B cell (primary cell): ENCODE results near the gene SLC16A7. TPM values are rescaled to one million over a fixed set of nuclear protein-coding genes. Genes with fewer than 3 reads are reported as not detected.

ENCODE experiments used
- ATAC-seq: fragments of 200-7000 bp; cut with Tn5 transposase; one replicate; pipeline ENCODE4 v1.10.0; 2021; ENCODE audit warnings: low read depth, mild to moderate bottlenecking, moderate number of reproducible peaks, moderate library complexity
- CTCF ChIA-PET: fragments of 350-600 bp; sonication (Branson Sonifier 250); formaldehyde crosslinking; loops from one replicate; lab custom pipeline; 2021; ENCODE audit warnings: antibody characterized with exemption, inconsistent platforms; lab: Charles Lee
- POLR2A ChIA-PET: fragments of 350-600 bp; sonication (Branson Sonifier 250); formaldehyde crosslinking; loops from one replicate; lab custom pipeline; 2021; ENCODE audit warnings: antibody characterized with exemption; lab: Charles Lee
- DNase-seq: peaks from one replicate; pipeline ENCODE4 v3.0.0; 2013
- H2AFZ ChIP-seq: 2 replicates; pipeline ENCODE4 v1.6.1; 2012; ENCODE audit warnings: mild to moderate bottlenecking, low read depth, low read length; ENCODE audit not compliant: insufficient read depth, poor library complexity, severe bottlenecking
- H3K27ac ChIP-seq, 2 donors: 1 replicate in 1 of 2; 2 replicates in 1 of 2; pipeline ENCODE4 v1.5.1; 2012 to 2013; ENCODE audit warnings: low read length in 2 of 2, mild to moderate bottlenecking in 2 of 2, moderate library complexity in 1 of 2
- H3K27me3 ChIP-seq, 4 experiments: fragments of 200-600 bp in 1 of 4; sonication (generic) in 1 of 4; replicated peaks in 1 of 4; 1 replicate in 2 of 4; 2 replicates in 2 of 4; pipeline versions ENCODE4 v1.6.1 to v1.7.0; 2013 to 2016; ENCODE audit warnings: low read length in 3 of 4, mild to moderate bottlenecking in 2 of 4, mixed read lengths in 1 of 4, moderate library complexity in 1 of 4; ENCODE audit not compliant: insufficient read depth in 4 of 4, control insufficient read depth in 3 of 4; ENCODE audit errors: control extremely low read depth in 1 of 4
- H3K36me3 ChIP-seq, 2 experiments: replicated peaks in 1 of 2; 1 replicate in 1 of 2; 2 replicates in 1 of 2; pipeline versions ENCODE4 v1.6.1 to v1.7.1; 2013; ENCODE audit warnings: low read length in 1 of 2; ENCODE audit not compliant: insufficient read depth in 2 of 2, control insufficient read depth in 1 of 2; ENCODE audit errors: control extremely low read depth in 1 of 2, extremely low read depth in 1 of 2
- H3K4me1 ChIP-seq, 2 donors: fragments of 200-600 bp in 1 of 2; sonication (generic) in 1 of 2; 1 replicate in 1 of 2; 2 replicates in 1 of 2; pipeline versions ENCODE4 v1.5.1 to v1.6.1; 2013 to 2017; ENCODE audit warnings: low read length in 2 of 2; ENCODE audit not compliant: control insufficient read depth in 2 of 2, insufficient read depth in 2 of 2
- H3K4me2 ChIP-seq: replicated peaks from 2 replicates; pipeline ENCODE3; 2012; ENCODE audit warnings: mild to moderate bottlenecking, low read depth, low read length; ENCODE audit not compliant: poor library complexity, severe bottlenecking
- H3K4me3 ChIP-seq, 5 experiments: fragments of 200-600 bp in 1 of 5; sonication (generic) in 1 of 5; 1 replicate in 3 of 5; 2 replicates in 2 of 5; pipeline versions ENCODE4 v1.5.1 to v1.7.0; 2011 to 2016; ENCODE audit warnings: low read length in 4 of 5, mild to moderate bottlenecking in 4 of 5, low read depth in 2 of 5, control low read depth in 1 of 5, moderate library complexity in 1 of 5; ENCODE audit not compliant: insufficient read depth in 1 of 5; ENCODE audit errors: control extremely low read depth in 1 of 5, extremely low read depth in 1 of 5
- H3K79me2 ChIP-seq: fragments of 200-600 bp; sonication (generic); one replicate; pipeline ENCODE4 v1.6.0; 2016; ENCODE audit warnings: low read length; ENCODE audit not compliant: control insufficient read depth, insufficient read depth
- H3K9ac ChIP-seq: fragments of 200-600 bp; sonication (generic); 2 replicates; pipeline ENCODE4 v1.6.1; 2017; ENCODE audit warnings: mild to moderate bottlenecking, low read length, moderate library complexity
- H3K9me3 ChIP-seq, 3 donors: one replicate each; pipeline versions ENCODE4 v1.6.1 to v1.7.1; 2013; ENCODE audit warnings: low read length in 2 of 3; ENCODE audit not compliant: control insufficient read depth in 2 of 3, insufficient read depth in 1 of 3; ENCODE audit errors: control extremely low read depth in 1 of 3
- H4K20me1 ChIP-seq: 2 replicates; pipeline ENCODE4 v1.6.0; 2012; ENCODE audit warnings: mild to moderate bottlenecking, low read length; ENCODE audit not compliant: insufficient read depth, control insufficient read depth, poor library complexity, severe bottlenecking
- H3K27ac Mint-ChIP-seq: one replicate; pipeline ENCODE4 v1.8.0; 2021; ENCODE audit warnings: mixed read lengths
- H3K27me3 Mint-ChIP-seq: one replicate; pipeline ENCODE4 v1.8.0; 2021; ENCODE audit warnings: mixed read lengths
- H3K4me1 Mint-ChIP-seq: one replicate; pipeline ENCODE4 v1.8.0; 2021; ENCODE audit warnings: mixed read lengths
- H3K4me3 Mint-ChIP-seq: one replicate; pipeline ENCODE4 v1.8.0; 2021; ENCODE audit warnings: mixed read lengths
- H3K9me3 Mint-ChIP-seq: one replicate; pipeline ENCODE4 v1.8.0; 2022; ENCODE audit warnings: mixed read lengths; ENCODE audit not compliant: insufficient read depth
- EZH2 ChIP-seq: IDR thresholded peaks from 2 replicates; pipeline ENCODE4 v1.6.1; 2012; ENCODE audit warnings: borderline replicate concordance, low read depth, mild to moderate bottlenecking, moderate library complexity, low read length; ENCODE audit not compliant: insufficient read depth, poor library complexity, severe bottlenecking
- WGBS: methylation state at CpG from one replicate; pipeline ENCODE4 v1.1.5; 2013; ENCODE audit warnings: missing lambda C conversion rate; ENCODE audit not compliant: insufficient coverage; 5-methylcytosine and 5-hydroxymethylcytosine counted together
- intact Hi-C: fragments of 100-400 bp; cut with micrococcal nuclease; formaldehyde crosslinking; loops from one replicate; pipeline ENCODE4 v1.10.0; 2022
- polyA plus RNA-seq: library from polyadenylated mRNA; depleted of rRNA; stranded (reverse); fragments of >200 nt; gene quantifications from 2 replicates; pipeline ENCODE4 v1.2.3, GENCODE V29; 2012
- total RNA-seq, 2 donors: library from RNA; stranded (reverse); fragments of 120-200 nt in 1 of 2; gene quantifications; 1 replicate in 1 of 2; 2 replicates in 1 of 2; pipeline versions ENCODE4 v1.2.3 to v1.2.4, GENCODE V29; 2013 to 2022
- TF ChIP-seq, protein P1 (sequence below): fragments of 200-600 bp; IDR thresholded peaks from one replicate; pipeline ENCODE4 v1.8.0; 2022; ENCODE audit warnings: antibody characterized with exemption, mild to moderate bottlenecking

The SLC16A7 gene
- total and polyA plus RNA-seq, 2 donors (not counting 1 experiment from before 2014, with no cell fraction given), result 11.6 to 32.7 TPM

DNA sequence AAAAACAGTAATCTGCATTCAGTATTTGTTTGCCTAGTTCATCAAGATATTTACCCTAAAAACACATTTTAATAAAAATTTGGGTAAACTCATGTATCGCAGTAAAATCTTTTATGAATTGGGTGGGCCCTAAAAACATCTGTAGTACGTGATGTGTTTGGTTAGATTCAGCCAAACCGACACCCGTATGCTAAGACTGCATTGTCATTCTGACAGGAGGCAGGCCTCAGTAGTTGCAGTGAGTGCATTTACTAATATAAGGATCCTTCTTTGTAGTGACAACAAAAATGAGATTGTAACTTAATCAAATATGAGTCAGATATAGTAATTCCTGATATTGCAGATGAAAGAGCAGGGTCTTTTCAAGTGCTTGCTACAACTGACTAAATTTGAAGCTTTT is 191.8 kb downstream of the SLC16A7 start:
- H3K9me3 Mint-ChIP-seq, result no peaks in the 10 kb centered on the region

DNA sequence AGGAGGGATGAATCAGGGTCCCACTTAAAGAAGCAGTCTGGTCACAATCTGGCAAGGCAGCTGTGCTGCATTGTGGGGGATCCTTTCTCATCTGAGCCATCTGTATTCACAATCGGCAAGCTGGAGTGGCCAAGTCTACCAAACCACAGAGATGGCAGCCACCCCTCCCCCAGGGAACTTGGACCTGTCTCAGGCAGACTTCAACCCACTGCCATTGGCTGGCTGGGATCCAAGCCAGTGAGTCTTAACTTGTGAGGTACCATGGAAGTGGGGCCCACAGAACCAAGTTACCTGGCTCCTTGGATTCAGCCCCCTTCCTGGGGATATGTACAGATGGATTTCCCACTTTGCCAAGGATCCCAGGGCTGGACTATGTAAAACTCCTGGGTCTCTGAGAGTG is 196.8 kb downstream of the SLC16A7 start:
- no peaks in the 10 kb centered on the region for H3K4me1 Mint-ChIP-seq
- H3K9me3 ChIP-seq, result peaks cover 3 to 25% (median 7%) of the 10 kb centered on the region in 3 donors
- WGBS, result 100% methylated on average over 1 of the region's 1 CpG
- ATAC-seq, result no peak
- intact Hi-C loops, result no loop called here
- H3K4me3 ChIP-seq, result no peak overlapping the region
- no peaks in the 10 kb centered on the region for H3K4me1 ChIP-seq
- H3K27ac Mint-ChIP-seq, result no peak overlapping the region
- ChIA-PET POLR2A (no interaction called here), CTCF (no interaction called here)
- H3K27me3 Mint-ChIP-seq, result no peaks in the 10 kb centered on the region
- TF ChIP-seq, protein P1, sequence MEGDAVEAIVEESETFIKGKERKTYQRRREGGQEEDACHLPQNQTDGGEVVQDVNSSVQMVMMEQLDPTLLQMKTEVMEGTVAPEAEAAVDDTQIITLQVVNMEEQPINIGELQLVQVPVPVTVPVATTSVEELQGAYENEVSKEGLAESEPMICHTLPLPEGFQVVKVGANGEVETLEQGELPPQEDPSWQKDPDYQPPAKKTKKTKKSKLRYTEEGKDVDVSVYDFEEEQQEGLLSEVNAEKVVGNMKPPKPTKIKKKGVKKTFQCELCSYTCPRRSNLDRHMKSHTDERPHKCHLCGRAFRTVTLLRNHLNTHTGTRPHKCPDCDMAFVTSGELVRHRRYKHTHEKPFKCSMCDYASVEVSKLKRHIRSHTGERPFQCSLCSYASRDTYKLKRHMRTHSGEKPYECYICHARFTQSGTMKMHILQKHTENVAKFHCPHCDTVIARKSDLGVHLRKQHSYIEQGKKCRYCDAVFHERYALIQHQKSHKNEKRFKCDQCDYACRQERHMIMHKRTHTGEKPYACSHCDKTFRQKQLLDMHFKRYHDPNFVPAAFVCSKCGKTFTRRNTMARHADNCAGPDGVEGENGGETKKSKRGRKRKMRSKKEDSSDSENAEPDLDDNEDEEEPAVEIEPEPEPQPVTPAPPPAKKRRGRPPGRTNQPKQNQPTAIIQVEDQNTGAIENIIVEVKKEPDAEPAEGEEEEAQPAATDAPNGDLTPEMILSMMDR, result no peak
- no peak for TF ChIP-seq EZH2
- no peak for DNase-seq
- H3K27ac ChIP-seq, result no peak overlapping the region
- no peaks in the 10 kb centered on the region for H4K20me1 ChIP-seq
- H3K79me2 ChIP-seq, result no peaks in the 10 kb centered on the region
- no peaks in the 10 kb centered on the region for H3K9me3 Mint-ChIP-seq
- no peak overlapping the region for H2AFZ ChIP-seq
- no peaks in the 10 kb centered on the region for H3K27me3 ChIP-seq
- no peak overlapping the region for H3K4me3 Mint-ChIP-seq
- no peak overlapping the region for H3K4me2 ChIP-seq
- no peaks in the 10 kb centered on the region for H3K36me3 ChIP-seq
- no peak overlapping the region for H3K9ac ChIP-seq

More for the DNA sequence above, 191.8 kb downstream of the SLC16A7 start:
- Mint-ChIP-seq H3K4me3 (no peak overlapping the region), H3K27ac (no peak overlapping the region), H3K27me3 (no peaks in the 10 kb centered on the region), H3K4me1 (no peaks in the 10 kb centered on the region)
- DNase-seq (no peak), ATAC-seq (no peak)
- TF ChIP-seq, protein P1, result no peak
- TF ChIP-seq EZH2, result no peak
- Histone ChIP-seq H3K4me3 (no peak overlapping the region), H3K27ac (no peak overlapping the region), H3K9me3 (peaks cover 0 to 8% (median 0%) of the 10 kb centered on the region in 3 donors), H3K27me3 (no peaks in the 10 kb centered on the region), H3K79me2 (no peaks in the 10 kb centered on the region), H3K4me2 (no peak overlapping the region), H3K4me1 (no peaks in the 10 kb centered on the region), H3K36me3 (no peaks in the 10 kb centered on the region), H4K20me1 (no peaks in the 10 kb centered on the region), H2AFZ (no peak overlapping the region), H3K9ac (no peak overlapping the region)
- intact Hi-C loops, result no loop called here
- 100% methylated on average over 1 of the region's 4 CpGs for WGBS
- ChIA-PET POLR2A (no interaction called here), CTCF (no interaction called here)
